Tibial artery (tissue), 4 donors: ENCODE results near the gene LAMA5.

Source experiments
- DNase-seq, 2 donors: peaks; one replicate each; pipeline ENCODE4 v3.0.0-alpha.2; 2019
- H3K27ac ChIP-seq, 2 donors: fragments of 200-600 bp; sonication (generic) in 1 of 2; 1 replicate in 1 of 2; 2 replicates in 1 of 2; pipeline ENCODE4 v1.5.1; 2018 to 2019; ENCODE audit warnings: mild to moderate bottlenecking in 1 of 2
- H3K27me3 ChIP-seq, 2 donors: fragments of 200-600 bp; sonication (generic) in 1 of 2; one replicate each; pipeline versions ENCODE4 v1.5.1 to v1.6.0; 2016 to 2019
- H3K36me3 ChIP-seq, 3 donors: fragments of 200-600 bp; sonication (generic) in 2 of 3; one replicate each; pipeline ENCODE4 v1.5.1; 2016 to 2019; ENCODE audit warnings: mild to moderate bottlenecking in 2 of 3
- H3K4me1 ChIP-seq, 4 donors: fragments of 200-600 bp; sonication (generic) in 2 of 4; 1 replicate in 3 of 4; 2 replicates in 1 of 4; pipeline ENCODE4 v1.5.1; 2016 to 2019
- H3K4me3 ChIP-seq, 2 donors: fragments of 200-600 bp; sonication (generic) in 1 of 2; 1 replicate in 1 of 2; 2 replicates in 1 of 2; pipeline ENCODE4 v1.5.1; 2018 to 2019; ENCODE audit warnings: mild to moderate bottlenecking in 2 of 2
- H3K9me3 ChIP-seq, 3 donors: fragments of 200-600 bp; sonication (generic) in 1 of 3; one replicate each; pipeline ENCODE4 v1.5.1; 2016 to 2019
- intact Hi-C: fragments of 100-400 bp; cut with DNase I; formaldehyde crosslinking; loops from one replicate; pipeline ENCODE4 v1.15.0; 2023; ENCODE audit warnings: low total_unique reads
- TF ChIP-seq, protein P1 (sequence below), 2 experiments: fragments of 200-600 bp in 1 of 2; fragments of 450-650 bp in 1 of 2; IDR thresholded peaks; one replicate each; pipeline ENCODE4 v1.5.1; 2017 to 2019; ENCODE audit warnings: antibody characterized with exemption in 2 of 2, mild to moderate bottlenecking in 1 of 2, moderate library complexity in 1 of 2

The LAMA5 gene

GRCh38 chr20:62350629-62351422, 16.3 kb downstream of the LAMA5 start:
- peaks cover 53 to 56% (median 54%) of the 10 kb centered on the region in 3 donors for H3K36me3 ChIP-seq
- TF ChIP-seq, protein P1, sequence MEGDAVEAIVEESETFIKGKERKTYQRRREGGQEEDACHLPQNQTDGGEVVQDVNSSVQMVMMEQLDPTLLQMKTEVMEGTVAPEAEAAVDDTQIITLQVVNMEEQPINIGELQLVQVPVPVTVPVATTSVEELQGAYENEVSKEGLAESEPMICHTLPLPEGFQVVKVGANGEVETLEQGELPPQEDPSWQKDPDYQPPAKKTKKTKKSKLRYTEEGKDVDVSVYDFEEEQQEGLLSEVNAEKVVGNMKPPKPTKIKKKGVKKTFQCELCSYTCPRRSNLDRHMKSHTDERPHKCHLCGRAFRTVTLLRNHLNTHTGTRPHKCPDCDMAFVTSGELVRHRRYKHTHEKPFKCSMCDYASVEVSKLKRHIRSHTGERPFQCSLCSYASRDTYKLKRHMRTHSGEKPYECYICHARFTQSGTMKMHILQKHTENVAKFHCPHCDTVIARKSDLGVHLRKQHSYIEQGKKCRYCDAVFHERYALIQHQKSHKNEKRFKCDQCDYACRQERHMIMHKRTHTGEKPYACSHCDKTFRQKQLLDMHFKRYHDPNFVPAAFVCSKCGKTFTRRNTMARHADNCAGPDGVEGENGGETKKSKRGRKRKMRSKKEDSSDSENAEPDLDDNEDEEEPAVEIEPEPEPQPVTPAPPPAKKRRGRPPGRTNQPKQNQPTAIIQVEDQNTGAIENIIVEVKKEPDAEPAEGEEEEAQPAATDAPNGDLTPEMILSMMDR (IDR thresholded peaks at IDR 0.05) = no peak
- no peaks in the 10 kb centered on the region for H3K27me3 ChIP-seq
- H3K27ac ChIP-seq = peak overlapping the region; percentile 26 to 97
- no peak overlapping the region for H3K4me3 ChIP-seq
- H3K4me1 ChIP-seq = peaks cover 12 to 43% (median 39%) of the 10 kb centered on the region in 4 donors
- intact Hi-C loops = loop anchor here (5.0 kb wide), 1 partner anchor 34 kb away; no protein-coding TSS in a partner anchor
- H3K9me3 ChIP-seq = no peaks in the 10 kb centered on the region
- no peak for DNase-seq

- TF ChIP-seq, protein P1 (IDR thresholded peaks at IDR 0.05) = no peak
- H3K9me3 ChIP-seq = no peaks in the 10 kb centered on the region
- no peak overlapping the region for H3K4me3 ChIP-seq
- peaks cover 58 to 62% (median 59%) of the 10 kb centered on the region in 3 donors for H3K36me3 ChIP-seq
- peaks cover 7 to 37% (median 32%) of the 10 kb centered on the region in 4 donors for H3K4me1 ChIP-seq
- peak overlapping the region; percentile 26 to 97 for H3K27ac ChIP-seq
- no peak for DNase-seq
- no peaks in the 10 kb centered on the region for H3K27me3 ChIP-seq
- intact Hi-C loops = loop anchor here (5.0 kb wide), 1 partner anchor 33 kb away; no protein-coding TSS in a partner anchor
Measured at GRCh38 chr20:62350098-62350628, 16.9 kb downstream of the LAMA5 start.

DNA sequence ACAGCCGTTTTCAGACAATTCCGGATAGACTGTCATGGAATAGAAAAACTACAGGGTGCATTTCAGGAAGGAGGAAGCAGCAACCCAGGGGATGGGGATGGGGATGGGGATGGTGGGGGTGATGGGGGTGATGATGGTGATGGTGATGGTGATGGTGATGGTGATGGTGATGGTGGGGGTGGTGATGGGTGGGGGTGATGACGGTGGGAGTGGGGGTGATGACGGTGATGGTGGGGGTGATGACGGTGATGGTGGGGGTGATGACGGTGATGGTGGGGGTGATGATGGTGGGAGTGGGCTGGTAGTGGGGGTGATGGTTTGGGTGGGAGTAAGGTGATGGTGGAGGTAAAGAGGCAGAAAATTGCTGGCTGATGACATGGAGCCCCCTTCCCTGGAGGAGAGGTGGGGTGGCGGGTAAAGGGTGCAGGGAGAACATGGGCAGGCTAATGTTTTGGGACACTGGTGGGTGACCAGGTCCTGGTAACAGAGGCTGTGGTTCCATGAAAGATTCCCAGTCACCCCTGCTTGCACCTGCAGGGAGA, 17.5 kb downstream of the LAMA5 start:
- Histone ChIP-seq H3K4me3 (no peak overlapping the region), H3K4me1 (peaks cover 5 to 31% (median 27%) of the 10 kb centered on the region in 4 donors), H3K36me3 (peaks cover 61 to 68% (median 64%) of the 10 kb centered on the region in 3 donors), H3K27ac (peak overlapping the region in 1 of 2 donors; percentile 97), H3K9me3 (no peaks in the 10 kb centered on the region), H3K27me3 (no peaks in the 10 kb centered on the region)
- intact Hi-C loops = loop anchor here (5.0 kb wide), 1 partner anchor 32 kb away; no protein-coding TSS in a partner anchor
- TF ChIP-seq, protein P1 (IDR thresholded peaks at IDR 0.05) = no peak
- DNase-seq = no peak

DNA sequence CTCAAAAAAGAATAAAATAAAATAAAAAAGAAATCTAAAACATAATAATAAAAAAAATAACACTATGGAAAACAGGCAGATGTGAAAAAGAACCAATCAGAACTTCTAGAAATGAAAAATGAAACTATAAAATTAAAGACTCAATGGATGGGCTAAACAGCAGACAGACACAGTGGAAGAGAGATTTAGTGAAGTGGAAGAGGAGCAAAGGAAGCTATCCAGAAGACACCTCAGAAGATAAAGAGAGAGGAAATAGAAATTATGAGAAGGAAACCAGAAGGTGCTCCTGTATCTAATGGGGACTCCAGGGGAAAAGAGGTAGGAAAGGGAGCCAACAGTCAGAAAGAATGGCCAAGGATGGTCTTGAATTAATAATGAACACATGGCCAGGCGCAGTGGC, 18.5 kb downstream of the LAMA5 start:
- peaks cover 71 to 76% (median 74%) of the 10 kb centered on the region in 3 donors for H3K36me3 ChIP-seq
- peaks cover 5 to 21% (median 17%) of the 10 kb centered on the region in 4 donors for H3K4me1 ChIP-seq
- DNase-seq = no peak
- intact Hi-C loops = no loop called here
- no peaks in the 10 kb centered on the region for H3K9me3 ChIP-seq
- H3K27ac ChIP-seq = no peak overlapping the region
- H3K27me3 ChIP-seq = no peaks in the 10 kb centered on the region
- TF ChIP-seq, protein P1 (IDR thresholded peaks at IDR 0.05) = no peak
- H3K4me3 ChIP-seq = no peak overlapping the region

DNA sequence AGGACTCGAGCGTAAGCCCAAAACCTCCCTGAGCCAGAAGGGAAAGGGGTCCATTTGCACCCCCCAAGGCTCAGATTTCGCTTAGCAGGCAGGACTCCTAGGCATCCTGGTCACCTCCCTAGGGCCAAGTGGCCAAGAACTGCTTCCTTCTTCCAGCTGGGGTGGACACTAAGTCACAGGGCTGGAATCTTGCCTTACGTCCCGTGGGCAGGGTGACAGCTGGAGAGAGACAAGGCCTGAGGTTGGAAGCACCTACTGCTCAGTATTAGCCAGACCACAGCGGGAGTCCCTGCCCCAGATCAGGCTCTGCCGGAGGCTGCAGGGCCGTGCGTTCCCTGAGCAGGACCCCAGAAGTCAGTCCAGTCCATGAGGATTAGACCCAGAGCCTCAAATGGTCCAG, 19.7 kb downstream of the LAMA5 start:
- Histone ChIP-seq H3K27ac (no peak overlapping the region), H3K4me3 (no peak overlapping the region), H3K4me1 (peaks cover under 1 to 9% (median 5%) of the 10 kb centered on the region in 4 donors), H3K9me3 (no peaks in the 10 kb centered on the region), H3K36me3 (peaks cover 70 to 83% (median 76%) of the 10 kb centered on the region in 3 donors), H3K27me3 (no peaks in the 10 kb centered on the region)
- DNase-seq = no peak
- intact Hi-C loops = no loop called here
- TF ChIP-seq, protein P1 (IDR thresholded peaks at IDR 0.05) = no peak
